ENCODE measurements around the gene HMGCS2.

DNA sequence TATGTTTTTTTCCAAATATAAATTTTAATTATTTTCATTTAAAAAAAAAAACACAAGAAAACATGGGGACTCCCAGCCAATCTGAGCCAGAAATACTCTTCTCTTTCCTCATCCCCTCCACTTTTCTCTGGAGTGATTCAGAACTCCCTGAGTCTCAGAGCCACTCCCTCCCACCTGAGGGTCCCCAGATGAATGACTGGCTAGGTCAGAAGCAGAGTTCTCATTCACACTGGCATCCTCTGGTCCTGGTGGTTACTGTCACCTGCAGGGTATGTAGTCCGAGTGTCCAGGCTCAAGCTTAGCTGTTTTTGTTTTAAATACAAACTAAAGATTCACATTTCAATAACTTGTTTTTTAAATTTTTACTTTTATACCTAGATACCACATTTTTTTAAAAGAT is 6.3 kb downstream of the HMGCS2 start:
- TF ChIP-seq, protein P1, sequence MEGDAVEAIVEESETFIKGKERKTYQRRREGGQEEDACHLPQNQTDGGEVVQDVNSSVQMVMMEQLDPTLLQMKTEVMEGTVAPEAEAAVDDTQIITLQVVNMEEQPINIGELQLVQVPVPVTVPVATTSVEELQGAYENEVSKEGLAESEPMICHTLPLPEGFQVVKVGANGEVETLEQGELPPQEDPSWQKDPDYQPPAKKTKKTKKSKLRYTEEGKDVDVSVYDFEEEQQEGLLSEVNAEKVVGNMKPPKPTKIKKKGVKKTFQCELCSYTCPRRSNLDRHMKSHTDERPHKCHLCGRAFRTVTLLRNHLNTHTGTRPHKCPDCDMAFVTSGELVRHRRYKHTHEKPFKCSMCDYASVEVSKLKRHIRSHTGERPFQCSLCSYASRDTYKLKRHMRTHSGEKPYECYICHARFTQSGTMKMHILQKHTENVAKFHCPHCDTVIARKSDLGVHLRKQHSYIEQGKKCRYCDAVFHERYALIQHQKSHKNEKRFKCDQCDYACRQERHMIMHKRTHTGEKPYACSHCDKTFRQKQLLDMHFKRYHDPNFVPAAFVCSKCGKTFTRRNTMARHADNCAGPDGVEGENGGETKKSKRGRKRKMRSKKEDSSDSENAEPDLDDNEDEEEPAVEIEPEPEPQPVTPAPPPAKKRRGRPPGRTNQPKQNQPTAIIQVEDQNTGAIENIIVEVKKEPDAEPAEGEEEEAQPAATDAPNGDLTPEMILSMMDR (IDR thresholded peaks at IDR 0.05; ENCODE audit: low read depth, low read length), result no peak
- TF ChIP-seq EZH2phosphoT487 (IDR thresholded peaks at IDR 0.05; ENCODE audit: low read depth), result no peak

Measured in OCI-LY3 (cell line).